Lung (tissue), 12 donors: Measurements from ENCODE around the gene PASD1. TPM values are rescaled to one million over a fixed set of nuclear protein-coding genes. Genes with fewer than 3 reads are reported as not detected.

Source experiments
- ATAC-seq: fragments of 200-7000 bp; cut with Tn5 transposase; one replicate; pipeline ENCODE4 v1.9.1; 2020; ENCODE audit warnings: moderate number of reproducible peaks; ENCODE audit not compliant: insufficient read depth, low FRiP score
- DNase-seq, 3 donors: peaks; one replicate each; pipeline ENCODE4 v3.0.0-alpha.2; 2013 to 2017
- H3K27ac ChIP-seq, 2 donors: one replicate each; pipeline ENCODE4 v1.5.1; 2013; ENCODE audit warnings: mild to moderate bottlenecking in 2 of 2, moderate library complexity in 2 of 2, control low read depth in 1 of 2, inconsistent platforms in 1 of 2, low read depth in 1 of 2, low read length in 1 of 2
- H3K27me3 ChIP-seq, 3 donors: one replicate each; pipeline ENCODE4 v1.5.1; 2013; ENCODE audit warnings: low read length in 2 of 3; ENCODE audit not compliant: control insufficient read depth in 3 of 3, insufficient read depth in 3 of 3
- H3K36me3 ChIP-seq, 4 donors: one replicate each; pipeline ENCODE4 v1.5.1; 2013; ENCODE audit warnings: low read length in 4 of 4, mild to moderate bottlenecking in 1 of 4, moderate library complexity in 1 of 4; ENCODE audit not compliant: control insufficient read depth in 4 of 4, insufficient read depth in 4 of 4
- H3K4me1 ChIP-seq, 5 donors: one replicate each; pipeline ENCODE4 v1.5.1; 2013; ENCODE audit warnings: low read length in 5 of 5, mild to moderate bottlenecking in 2 of 5, moderate library complexity in 1 of 5; ENCODE audit not compliant: control insufficient read depth in 5 of 5, insufficient read depth in 5 of 5
- H3K4me3 ChIP-seq: one replicate; pipeline ENCODE4 v1.5.1; 2013; ENCODE audit warnings: mild to moderate bottlenecking, control low read depth, moderate library complexity
- H3K9ac ChIP-seq, 2 donors: one replicate each; pipeline ENCODE4 v1.5.1; 2013; ENCODE audit warnings: low read length in 2 of 2, control low read depth in 1 of 2; ENCODE audit not compliant: insufficient read depth in 1 of 2
- H3K9me3 ChIP-seq, 4 donors: one replicate each; pipeline ENCODE4 v1.5.1; 2013; ENCODE audit warnings: low read length in 3 of 4, mild to moderate bottlenecking in 1 of 4, moderate library complexity in 1 of 4; ENCODE audit not compliant: control insufficient read depth in 4 of 4, insufficient read depth in 3 of 4
- CTCF ChIP-seq: IDR thresholded peaks from 2 replicates; pipeline ENCODE4 v1.5.1; 2012; ENCODE audit warnings: mild to moderate bottlenecking; ENCODE audit errors: control extremely low read depth, extremely low read depth
- WGBS, 2 donors: extraction: QIAGEN DNeasy Blood & Tissue Kit; methylation state at CpG; one replicate each; pipeline ENCODE4 v1.1.7; 2013; 5-methylcytosine and 5-hydroxymethylcytosine counted together
- polyA plus RNA-seq, 2 donors: library from polyadenylated mRNA; stranded (reverse); fragments of 200-250 nt; gene quantifications; one replicate each; pipeline ENCODE4 v1.2.1, GENCODE V29; 2013
- total RNA-seq, 2 donors: library from RNA; depleted of rRNA in 1 of 2; stranded (reverse); fragments of >200 nt in 1 of 2; gene quantifications; one replicate each; pipeline ENCODE4 v1.2.1, GENCODE V29; 2014 to 2021
- donor health status: control.
- donor health status: control.
- donor health status: Bipolar disorder and iron deficiency.
- donor health status: healthy.
- donor health status: DM: yes; HTN: yes; CAD: no.

PASD1 gene
- total and polyA plus RNA-seq, 4 donors: not detected

GRCh38 chrX:151713849-151714248, 150.4 kb downstream of the PASD1 start:
- no peak for ATAC-seq
- DNase-seq: no peak
- WGBS, 2 donors: 59 to 63% methylated on average over 3 of the region's 3 CpGs

DNA sequence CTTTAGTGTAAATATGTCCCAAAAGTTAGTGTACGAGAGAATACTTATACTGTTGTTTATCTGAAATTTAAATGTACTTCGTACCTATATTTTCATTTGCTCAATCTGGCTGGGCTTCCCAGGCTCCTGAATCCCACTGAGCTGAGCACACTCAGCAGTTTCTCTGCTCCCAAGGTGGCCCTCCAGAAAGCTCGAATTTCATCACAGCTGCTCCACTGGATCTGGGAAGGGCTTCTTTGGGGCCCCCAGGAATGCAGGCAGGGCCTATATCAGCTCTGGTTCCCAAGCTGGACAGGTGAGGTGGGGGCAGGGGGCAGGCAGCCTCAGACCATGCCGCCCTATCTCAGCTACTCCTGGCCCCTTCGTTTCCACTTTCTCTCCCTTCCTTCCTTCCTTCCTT, 150.9 kb downstream of the PASD1 start:
- TF ChIP-seq CTCF: no peak
- ATAC-seq (no peak), DNase-seq (peak in 1 of 3 donors; percentile 21)
- Histone ChIP-seq H3K36me3 (no peaks in the 10 kb centered on the region), H3K9me3 (peaks cover 0 to 3% (median 0%) of the 10 kb centered on the region in 4 donors), H3K4me1 (peaks cover 0 to 4% (median 0%) of the 10 kb centered on the region in 5 donors), H3K4me3 (no peak overlapping the region), H3K9ac (no peak overlapping the region), H3K27me3 (peaks cover 0 to 6% (median 2%) of the 10 kb centered on the region in 3 donors), H3K27ac (no peak overlapping the region)
- 52% methylated on average over 4 to 5 of the region's 5 CpGs for WGBS, 2 donors

More at GRCh38 chrX:151713849-151714248, 150.4 kb downstream of the PASD1 start:
- H3K27ac ChIP-seq: no peak overlapping the region
- H3K27me3 ChIP-seq: peaks cover 0 to 6% (median 2%) of the 10 kb centered on the region in 3 donors
- H3K9ac ChIP-seq: no peak overlapping the region
- peaks cover 0 to 4% (median 0%) of the 10 kb centered on the region in 5 donors for H3K4me1 ChIP-seq
- H3K9me3 ChIP-seq: peaks cover 0 to 3% (median 0%) of the 10 kb centered on the region in 4 donors
- TF ChIP-seq CTCF: no peak
- no peaks in the 10 kb centered on the region for H3K36me3 ChIP-seq
- H3K4me3 ChIP-seq: no peak overlapping the region

DNA sequence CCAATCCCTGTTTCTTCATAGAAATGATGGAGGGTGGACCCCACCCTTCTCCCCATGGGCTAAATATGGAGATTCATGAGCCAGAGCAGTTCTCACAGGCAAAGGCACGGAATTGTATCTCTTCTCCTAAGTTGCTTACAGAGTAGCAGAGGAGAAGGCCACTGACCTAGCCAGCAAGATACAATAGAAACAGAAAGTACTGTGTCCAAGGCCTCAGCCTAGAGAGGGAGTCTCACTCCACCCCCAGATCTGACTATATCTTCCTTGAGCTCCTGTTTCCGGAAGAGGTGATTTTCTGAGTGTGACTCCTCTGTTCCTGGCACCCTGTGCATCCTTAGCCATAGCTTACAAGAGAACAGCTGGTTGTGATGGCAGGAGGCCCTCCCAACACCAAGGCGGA, 152.3 kb downstream of the PASD1 start, which contains the start of gene FATE1:
FATE1 (plus strand) TSS at position 284 of the 400 bp plus-strand sequence; CDS start at position 369, 85 bp downstream.
- Histone ChIP-seq H3K9me3 (peaks cover 0 to 3% (median 0%) of the 10 kb centered on the region in 4 donors), H3K36me3 (no peaks in the 10 kb centered on the region), H3K27me3 (peaks cover 0 to 6% (median 2%) of the 10 kb centered on the region in 3 donors), H3K9ac (no peak within 1 kb of the TSS), H3K4me1 (peaks cover 0 to 4% (median 0%) of the 10 kb centered on the region in 5 donors), H3K4me3 (no peak within 1 kb of the TSS), H3K27ac (no peak within 1 kb of the TSS)
- TF ChIP-seq CTCF: no peak
- ATAC-seq (no peak), DNase-seq (no peak)
- WGBS, 2 donors: 69 to 78% methylated on average over 3 of the region's 3 CpGs

- peaks cover 0 to 4% (median 0%) of the 10 kb centered on the region in 5 donors for H3K4me1 ChIP-seq
- no peak for TF ChIP-seq CTCF
- H3K27ac ChIP-seq: no peak overlapping the region
- no peak overlapping the region for H3K4me3 ChIP-seq
- no peaks in the 10 kb centered on the region for H3K9me3 ChIP-seq
- WGBS, 2 donors: 47 to 73% methylated on average over 20 to 24 of the region's 24 CpGs
- H3K9ac ChIP-seq: no peak overlapping the region
- H3K27me3 ChIP-seq: peaks cover 0 to 2% (median 0%) of the 10 kb centered on the region in 3 donors
- no peak for ATAC-seq
- DNase-seq: peak; percentile 27 to 48 (median 47)
- no peaks in the 10 kb centered on the region for H3K36me3 ChIP-seq
Measured at GRCh38 chrX:151722241-151722846, 158.9 kb downstream of the PASD1 start.
